A549 treated with CORT108297 at 1 μM for 4 hours (cell line): ENCODE results near the gene SULF2. TPM values are rescaled to one million over a fixed set of nuclear protein-coding genes. Genes with fewer than 3 reads are reported as not detected.

Experiments
- total RNA-seq: library from RNA; stranded (reverse); fragments of 200-300 nt; extraction: Qiagen RNA extraction; gene quantifications from 5 replicates; pipeline ENCODE4 v1.2.3, GENCODE V29; 2022

SULF2 gene
- total RNA-seq, result 17.8 to 25.3 TPM (median 22.9 TPM) in 5 replicates

DNA sequence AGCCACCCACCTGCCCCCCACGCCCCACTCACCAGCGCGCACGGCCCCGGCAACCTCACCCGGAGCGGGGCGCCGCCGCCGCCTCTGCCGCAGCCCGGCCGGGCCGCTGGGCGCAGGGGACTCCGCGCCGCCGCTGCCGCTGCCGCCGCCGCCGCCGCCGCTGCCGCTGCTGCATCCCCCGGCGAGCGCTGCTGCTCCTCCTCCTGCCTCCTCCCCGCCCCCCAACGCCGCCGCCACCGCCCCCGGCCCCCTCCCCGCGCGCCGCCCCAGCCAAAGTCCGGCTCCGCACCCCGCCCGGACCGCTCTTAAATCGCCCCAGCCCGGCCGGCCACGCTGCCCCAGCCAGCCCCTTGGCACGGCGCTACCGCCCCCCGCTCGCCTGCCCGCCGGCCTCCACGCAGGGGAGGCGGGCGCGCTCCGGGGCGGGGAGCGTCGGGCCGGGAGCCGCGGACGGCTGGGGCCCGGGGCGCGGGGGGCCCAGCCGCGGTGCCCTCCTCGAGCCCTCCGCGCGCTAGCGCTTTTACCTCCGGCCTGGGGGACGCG, at the start of gene SULF2:
TSS of gene SULF2 (minus strand) at position 171 of the 543 bp plus-strand sequence. CDS start 28,118 bp downstream, outside the sequence.

